Measurements from ENCODE around the gene LRIG1.

DNA sequence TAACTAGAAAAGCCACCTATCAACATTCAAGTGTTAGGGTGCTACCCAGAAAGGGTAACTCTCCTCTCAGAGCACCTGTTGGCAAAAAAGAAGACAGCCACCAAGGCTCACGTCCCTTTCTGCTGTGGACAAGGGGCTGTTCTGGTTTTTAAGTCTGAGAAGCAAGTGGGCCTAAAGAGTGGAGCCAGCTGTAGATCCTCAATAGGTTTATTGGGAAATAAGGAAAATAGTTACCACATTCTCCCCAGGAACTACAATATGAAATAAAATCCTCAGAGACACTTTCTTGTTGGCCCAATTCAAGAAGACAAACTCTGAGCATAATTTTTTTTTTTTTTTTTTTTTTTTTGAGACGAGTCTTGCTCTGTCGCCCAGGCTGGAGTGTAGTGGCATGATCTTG, 35.8 kb downstream of the LRIG1 start:
- TF ChIP-seq, protein P1, sequence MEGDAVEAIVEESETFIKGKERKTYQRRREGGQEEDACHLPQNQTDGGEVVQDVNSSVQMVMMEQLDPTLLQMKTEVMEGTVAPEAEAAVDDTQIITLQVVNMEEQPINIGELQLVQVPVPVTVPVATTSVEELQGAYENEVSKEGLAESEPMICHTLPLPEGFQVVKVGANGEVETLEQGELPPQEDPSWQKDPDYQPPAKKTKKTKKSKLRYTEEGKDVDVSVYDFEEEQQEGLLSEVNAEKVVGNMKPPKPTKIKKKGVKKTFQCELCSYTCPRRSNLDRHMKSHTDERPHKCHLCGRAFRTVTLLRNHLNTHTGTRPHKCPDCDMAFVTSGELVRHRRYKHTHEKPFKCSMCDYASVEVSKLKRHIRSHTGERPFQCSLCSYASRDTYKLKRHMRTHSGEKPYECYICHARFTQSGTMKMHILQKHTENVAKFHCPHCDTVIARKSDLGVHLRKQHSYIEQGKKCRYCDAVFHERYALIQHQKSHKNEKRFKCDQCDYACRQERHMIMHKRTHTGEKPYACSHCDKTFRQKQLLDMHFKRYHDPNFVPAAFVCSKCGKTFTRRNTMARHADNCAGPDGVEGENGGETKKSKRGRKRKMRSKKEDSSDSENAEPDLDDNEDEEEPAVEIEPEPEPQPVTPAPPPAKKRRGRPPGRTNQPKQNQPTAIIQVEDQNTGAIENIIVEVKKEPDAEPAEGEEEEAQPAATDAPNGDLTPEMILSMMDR (IDR thresholded peaks at IDR 0.05; ENCODE audit: low read depth, low read length, poor library complexity, severe bottlenecking), result no peak
- no peak for TF ChIP-seq EZH2phosphoT487 (IDR thresholded peaks at IDR 0.05; ENCODE audit: borderline replicate concordance, low read length)
